ENCODE measurements around the gene CDPF1.

DNA sequence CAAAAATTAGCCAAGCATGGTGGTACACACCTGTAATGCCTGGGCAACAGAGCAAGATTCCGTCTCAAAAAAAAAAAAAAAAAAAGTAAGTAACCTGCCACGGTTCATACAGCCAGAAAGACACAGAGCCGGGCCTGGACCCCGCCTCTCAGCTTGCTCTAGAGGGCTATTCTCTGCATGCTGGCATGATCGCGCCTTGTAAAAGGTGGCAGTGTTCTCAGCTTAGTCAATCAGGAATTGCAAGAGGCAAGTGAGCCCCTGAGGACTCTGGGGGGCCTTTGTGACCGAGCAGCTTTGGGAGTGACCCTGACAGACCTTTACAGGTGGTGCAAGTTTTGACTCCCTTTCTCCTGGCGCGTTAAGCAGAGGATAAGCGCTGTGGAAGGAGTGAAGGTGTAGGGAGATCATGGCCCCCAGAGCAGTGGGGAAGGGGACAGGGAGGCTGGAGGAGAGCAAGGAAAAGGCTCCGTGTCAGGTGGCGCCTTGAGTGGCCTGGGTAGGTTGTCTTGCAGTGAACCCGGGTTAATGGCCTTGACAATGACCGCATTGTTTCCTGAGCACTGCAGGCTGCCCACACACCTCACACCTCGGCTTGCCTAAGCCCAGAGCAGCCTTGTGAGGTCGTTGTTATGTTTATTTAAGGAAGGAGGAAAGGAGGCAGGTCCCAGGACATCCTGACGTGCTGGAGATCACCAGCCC, 48.9 kb downstream of the CDPF1 start:
- TF ChIP-seq EZH2 (IDR thresholded peaks at IDR 0.05; ENCODE audit: borderline replicate concordance, insufficient read depth, low read length, poor library complexity, severe bottlenecking): no peak
- no peak for TF ChIP-seq EP300 (conservative IDR thresholded peaks at IDR 0.05; ENCODE audit: poor library complexity, severe bottlenecking)
